ENCODE results near the gene MYO15A.
A peak's percentile ranks its signal among the peaks of the same experiment; 100 is the strongest.

MYO15A gene

DNA sequence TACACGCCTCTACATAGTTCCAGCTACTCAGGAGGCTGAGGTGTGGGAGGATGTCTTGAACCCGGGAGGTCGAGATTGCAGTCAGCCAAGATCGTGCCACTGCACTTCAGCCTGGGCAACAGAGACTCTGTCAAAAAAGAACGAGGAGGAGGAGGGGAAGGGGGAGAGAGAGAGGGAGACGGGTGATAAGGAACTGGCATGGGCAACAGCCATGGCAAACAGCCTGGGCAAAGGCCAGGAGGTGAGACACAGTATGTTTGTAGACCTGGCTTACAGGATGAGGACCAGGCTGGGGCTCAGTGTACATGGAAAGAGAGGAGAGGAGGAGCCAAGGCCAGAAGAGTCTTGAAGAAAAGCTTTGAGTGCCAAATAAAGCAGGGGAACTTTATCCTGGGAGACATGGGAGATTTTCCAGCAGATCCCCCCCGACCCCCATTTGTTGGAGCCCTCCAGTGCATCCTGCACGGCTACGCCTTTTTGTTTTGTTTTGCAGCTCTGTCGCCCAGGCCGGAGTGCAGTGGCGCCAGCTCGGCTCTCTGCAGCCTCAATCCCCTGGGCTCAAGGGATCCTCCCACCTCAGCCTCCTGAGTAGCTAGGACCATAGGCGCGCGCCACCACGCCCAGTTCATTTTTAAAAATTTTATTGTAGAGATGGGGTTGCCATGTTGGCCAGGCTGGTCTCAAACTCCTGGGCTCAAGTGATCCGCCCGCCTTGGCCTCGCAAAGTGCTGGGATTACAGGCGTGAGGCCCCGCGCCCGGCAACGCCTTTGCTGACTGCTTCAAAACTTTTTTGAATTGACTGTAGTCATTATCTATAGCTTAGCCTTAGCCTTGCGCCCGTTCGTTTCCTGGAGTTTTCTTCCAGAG, 73.8 kb downstream of the MYO15A start:
- POLR2A ChIA-PET: interaction anchor here (0.6 to 3.3 kb wide), 17 partner anchors 10 to 210 kb away, joined by 3 to 24 read pairs (median 5); partner anchors contain the start of genes DRC3 and TOM1L2
- no peaks in the 10 kb centered on the region for H3K9me3 ChIP-seq (ENCODE audit: control insufficient read depth, insufficient read depth, low read depth, low read length)
- peaks cover 19% of the 10 kb centered on the region for H3K4me1 ChIP-seq (ENCODE audit: control insufficient read depth, insufficient read depth, low read length)
- H3K4me3 ChIP-seq (ENCODE audit: low read depth, low read length): peak overlapping the region; percentile 59
- CTCF ChIA-PET: interaction anchor here (0.7 to 3.4 kb wide), 6 partner anchors 10 to 89 kb away, joined by 3 to 20 read pairs (median 4); no protein-coding TSS in a partner anchor
- H3K27ac ChIP-seq (ENCODE audit: extremely low read depth, low read depth, low read length): peak overlapping the region; percentile 94
- H3K36me3 ChIP-seq (ENCODE audit: control insufficient read depth in 2 of 2, insufficient read depth in 1 of 2, low read length in 2 of 2): peaks cover 6 to 26% of the 10 kb centered on the region in 2 experiments; a peak in 2 of 3 replicates
- TF ChIP-seq ZNF2 (tag by site-specific recombination; IDR thresholded peaks at IDR 0.05) (peak; percentile 57; the same call in 1 of the 2 replicates), ZNF248 (tag by site-specific recombination; IDR thresholded peaks at IDR 0.05) (no peak), ZNF175 (tag by site-specific recombination; IDR thresholded peaks at IDR 0.05) (no peak), ZFP3 (tag by site-specific recombination; IDR thresholded peaks at IDR 0.05; ENCODE audit: low read depth) (no peak), ZBTB8A (tag by site-specific recombination; IDR thresholded peaks at IDR 0.05) (peak; percentile 95), ZSCAN16 (tag by site-specific recombination; IDR thresholded peaks at IDR 0.05) (peak; percentile 88; the same call in 1 of the 2 replicates), KLF10 (tag by site-specific recombination; IDR thresholded peaks at IDR 0.05) (no peak), IKZF3 (tag by site-specific recombination; IDR thresholded peaks at IDR 0.05) (no peak), KLF8 (tag by site-specific recombination; IDR thresholded peaks at IDR 0.05) (peak; percentile 74), ZBTB7A (tag by site-specific recombination; IDR thresholded peaks at IDR 0.05; ENCODE audit: low read depth) (no peak), ZXDB (tag by site-specific recombination; IDR thresholded peaks at IDR 0.05) (peak; percentile 81), TRIM28 (IDR thresholded peaks at IDR 0.05; ENCODE audit: borderline replicate concordance, low read length) (no peak), ZNF324 (tag by site-specific recombination; IDR thresholded peaks at IDR 0.05) (0 out of 2 replicates have a peak, but pooled peaks have one; percentile 29), ZNF133 (tag by site-specific recombination; IDR thresholded peaks at IDR 0.05) (no peak), ZNF677 (tag by site-specific recombination; IDR thresholded peaks at IDR 0.05) (no peak), ZNF501 (tag by site-specific recombination; IDR thresholded peaks at IDR 0.05) (0 out of 2 replicates have a peak, but pooled peaks have one; percentile 14), ZNF132 (tag by site-specific recombination; IDR thresholded peaks at IDR 0.05; ENCODE audit: borderline replicate concordance) (no peak), ZNF350 (tag by site-specific recombination; IDR thresholded peaks at IDR 0.05) (no peak), ZBTB17 (tag by site-specific recombination; IDR thresholded peaks at IDR 0.05) (peak; percentile 94), GLIS1 (tag by site-specific recombination; IDR thresholded peaks at IDR 0.05) (no peak), ZNF19 (tag by site-specific recombination; IDR thresholded peaks at IDR 0.05; ENCODE audit: low read depth) (no peak), ZNF391 (tag by site-specific recombination; IDR thresholded peaks at IDR 0.05; ENCODE audit: borderline replicate concordance, low read depth) (0 out of 2 replicates have a peak, but pooled peaks have one; percentile 28), ZNF626 (tag by site-specific recombination; IDR thresholded peaks at IDR 0.05) (no peak), ZSCAN30 (tag by site-specific recombination; IDR thresholded peaks at IDR 0.05) (no peak), ZBTB1 (tag by site-specific recombination; IDR thresholded peaks at IDR 0.05) (no peak)
- TF ChIP-seq, protein P1, sequence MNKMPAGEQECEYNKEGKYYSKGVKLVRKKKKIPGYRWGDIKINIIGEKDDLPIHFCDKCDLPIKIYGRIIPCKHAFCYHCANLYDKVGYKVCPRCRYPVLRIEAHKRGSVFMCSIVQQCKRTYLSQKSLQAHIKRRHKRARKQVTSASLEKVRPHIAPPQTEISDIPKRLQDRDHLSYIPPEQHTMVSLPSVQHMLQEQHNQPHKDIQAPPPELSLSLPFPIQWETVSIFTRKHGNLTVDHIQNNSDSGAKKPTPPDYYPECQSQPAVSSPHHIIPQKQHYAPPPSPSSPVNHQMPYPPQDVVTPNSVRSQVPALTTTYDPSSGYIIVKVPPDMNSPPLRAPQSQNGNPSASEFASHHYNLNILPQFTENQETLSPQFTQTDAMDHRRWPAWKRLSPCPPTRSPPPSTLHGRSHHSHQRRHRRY (tag by site-specific recombination; IDR thresholded peaks at IDR 0.05): no peak
- TF ChIP-seq, protein P2, sequence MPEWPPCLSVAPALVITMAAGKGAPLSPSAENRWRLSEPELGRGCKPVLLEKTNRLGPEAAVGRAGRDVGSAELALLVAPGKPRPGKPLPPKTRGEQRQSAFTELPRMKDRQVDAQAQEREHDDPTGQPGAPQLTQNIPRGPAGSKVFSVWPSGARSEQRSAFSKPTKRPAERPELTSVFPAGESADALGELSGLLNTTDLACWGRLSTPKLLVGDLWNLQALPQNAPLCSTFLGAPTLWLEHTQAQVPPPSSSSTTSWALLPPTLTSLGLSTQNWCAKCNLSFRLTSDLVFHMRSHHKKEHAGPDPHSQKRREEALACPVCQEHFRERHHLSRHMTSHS (tag by site-specific recombination; IDR thresholded peaks at IDR 0.05): no peak
- TF ChIP-seq, protein P3, sequence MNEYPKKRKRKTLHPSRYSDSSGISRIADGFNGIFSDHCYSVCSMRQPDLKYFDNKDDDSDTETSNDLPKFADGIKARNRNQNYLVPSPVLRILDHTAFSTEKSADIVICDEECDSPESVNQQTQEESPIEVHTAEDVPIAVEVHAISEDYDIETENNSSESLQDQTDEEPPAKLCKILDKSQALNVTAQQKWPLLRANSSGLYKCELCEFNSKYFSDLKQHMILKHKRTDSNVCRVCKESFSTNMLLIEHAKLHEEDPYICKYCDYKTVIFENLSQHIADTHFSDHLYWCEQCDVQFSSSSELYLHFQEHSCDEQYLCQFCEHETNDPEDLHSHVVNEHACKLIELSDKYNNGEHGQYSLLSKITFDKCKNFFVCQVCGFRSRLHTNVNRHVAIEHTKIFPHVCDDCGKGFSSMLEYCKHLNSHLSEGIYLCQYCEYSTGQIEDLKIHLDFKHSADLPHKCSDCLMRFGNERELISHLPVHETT (tag by site-specific recombination; IDR thresholded peaks at IDR 0.05): no peak
- TF ChIP-seq, protein P4, sequence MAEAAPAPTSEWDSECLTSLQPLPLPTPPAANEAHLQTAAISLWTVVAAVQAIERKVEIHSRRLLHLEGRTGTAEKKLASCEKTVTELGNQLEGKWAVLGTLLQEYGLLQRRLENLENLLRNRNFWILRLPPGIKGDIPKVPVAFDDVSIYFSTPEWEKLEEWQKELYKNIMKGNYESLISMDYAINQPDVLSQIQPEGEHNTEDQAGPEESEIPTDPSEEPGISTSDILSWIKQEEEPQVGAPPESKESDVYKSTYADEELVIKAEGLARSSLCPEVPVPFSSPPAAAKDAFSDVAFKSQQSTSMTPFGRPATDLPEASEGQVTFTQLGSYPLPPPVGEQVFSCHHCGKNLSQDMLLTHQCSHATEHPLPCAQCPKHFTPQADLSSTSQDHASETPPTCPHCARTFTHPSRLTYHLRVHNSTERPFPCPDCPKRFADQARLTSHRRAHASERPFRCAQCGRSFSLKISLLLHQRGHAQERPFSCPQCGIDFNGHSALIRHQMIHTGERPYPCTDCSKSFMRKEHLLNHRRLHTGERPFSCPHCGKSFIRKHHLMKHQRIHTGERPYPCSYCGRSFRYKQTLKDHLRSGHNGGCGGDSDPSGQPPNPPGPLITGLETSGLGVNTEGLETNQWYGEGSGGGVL (tag by site-specific recombination; IDR thresholded peaks at IDR 0.05): peak; percentile 20; the same call in 1 of the 2 replicates
- TF ChIP-seq, protein P5, sequence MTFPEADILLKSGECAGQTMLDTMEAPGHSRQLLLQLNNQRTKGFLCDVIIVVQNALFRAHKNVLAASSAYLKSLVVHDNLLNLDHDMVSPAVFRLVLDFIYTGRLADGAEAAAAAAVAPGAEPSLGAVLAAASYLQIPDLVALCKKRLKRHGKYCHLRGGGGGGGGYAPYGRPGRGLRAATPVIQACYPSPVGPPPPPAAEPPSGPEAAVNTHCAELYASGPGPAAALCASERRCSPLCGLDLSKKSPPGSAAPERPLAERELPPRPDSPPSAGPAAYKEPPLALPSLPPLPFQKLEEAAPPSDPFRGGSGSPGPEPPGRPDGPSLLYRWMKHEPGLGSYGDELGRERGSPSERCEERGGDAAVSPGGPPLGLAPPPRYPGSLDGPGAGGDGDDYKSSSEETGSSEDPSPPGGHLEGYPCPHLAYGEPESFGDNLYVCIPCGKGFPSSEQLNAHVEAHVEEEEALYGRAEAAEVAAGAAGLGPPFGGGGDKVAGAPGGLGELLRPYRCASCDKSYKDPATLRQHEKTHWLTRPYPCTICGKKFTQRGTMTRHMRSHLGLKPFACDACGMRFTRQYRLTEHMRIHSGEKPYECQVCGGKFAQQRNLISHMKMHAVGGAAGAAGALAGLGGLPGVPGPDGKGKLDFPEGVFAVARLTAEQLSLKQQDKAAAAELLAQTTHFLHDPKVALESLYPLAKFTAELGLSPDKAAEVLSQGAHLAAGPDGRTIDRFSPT (tag by site-specific recombination; IDR thresholded peaks at IDR 0.05): 0 out of 2 replicates have a peak, but pooled peaks have one; percentile 31

Measured in HEK293 (cell line).